GM21367 (cell line): ENCODE results near the gene ACTN2.
A peak's percentile ranks its signal among the peaks of the same experiment; 100 is the strongest.

Source experiments
- ATAC-seq: cut with Tn5 transposase; IDR thresholded peaks from one replicate; pipeline ENCODE4 v1.9.1; 2021; ENCODE audit not compliant: unreplicated experiment

The ACTN2 gene

DNA sequence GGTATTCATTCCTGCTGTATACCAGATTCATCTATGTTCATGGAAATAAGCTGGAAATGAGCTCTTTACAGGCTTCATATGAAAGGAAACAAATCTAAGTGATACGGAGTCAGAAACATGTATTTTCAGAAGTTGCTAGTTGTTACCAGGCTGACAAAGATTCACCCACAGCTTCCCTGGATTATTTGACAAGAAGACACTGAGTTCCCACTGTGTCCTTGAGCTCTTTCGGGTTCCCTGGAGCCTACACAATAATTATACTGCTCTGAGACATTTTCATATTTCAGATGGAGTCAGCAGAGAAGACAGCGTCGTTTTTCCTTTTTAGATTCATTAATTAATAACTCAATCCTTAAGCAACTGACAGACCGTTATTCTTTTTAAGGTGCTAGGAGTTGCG, 79.5 kb downstream of the ACTN2 start:
- no peak for ATAC-seq

DNA sequence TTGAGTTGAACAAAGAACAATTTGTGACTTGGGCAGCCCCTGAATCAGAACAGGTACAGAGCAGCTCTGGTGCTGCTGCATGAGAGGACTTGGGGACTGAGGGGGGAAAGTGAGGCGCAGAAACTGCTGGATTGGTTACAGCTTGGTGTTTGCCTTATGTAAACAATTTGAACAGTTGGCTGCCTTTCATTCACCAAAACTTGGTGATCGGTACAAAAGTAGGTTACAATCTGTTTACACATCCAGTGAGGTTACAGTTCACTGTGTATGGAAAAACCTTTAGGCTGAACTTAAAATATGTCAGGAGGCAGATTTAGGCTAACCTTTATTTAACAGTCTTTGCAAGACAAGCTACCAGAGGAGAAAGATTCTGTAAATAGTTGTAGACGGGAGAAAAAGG, 80.2 kb downstream of the ACTN2 start:
- no peak for ATAC-seq

DNA sequence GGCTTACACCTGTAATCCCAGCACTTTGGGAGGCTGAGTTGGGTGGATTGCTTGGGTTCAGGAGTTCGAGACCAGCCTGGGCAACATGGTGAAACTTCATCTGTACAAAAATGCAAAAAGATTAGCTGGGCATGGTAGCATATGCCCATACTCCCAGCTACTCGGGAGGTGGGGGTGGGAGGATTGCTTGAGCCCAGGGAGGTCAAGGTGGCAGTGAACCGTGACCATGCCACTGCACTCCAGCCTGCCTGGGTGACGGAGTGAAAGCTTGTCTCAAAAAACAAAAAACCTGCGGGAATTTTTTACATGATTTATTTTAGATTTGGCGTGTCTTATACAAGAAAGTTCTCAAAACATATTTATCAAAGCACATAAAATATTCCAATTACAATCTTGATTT, 81.0 kb downstream of the ACTN2 start:
- no peak for ATAC-seq

- ATAC-seq, result no peak
Measured at GRCh38 chr1:236768601-236769000, 82.3 kb downstream of the ACTN2 start.

DNA sequence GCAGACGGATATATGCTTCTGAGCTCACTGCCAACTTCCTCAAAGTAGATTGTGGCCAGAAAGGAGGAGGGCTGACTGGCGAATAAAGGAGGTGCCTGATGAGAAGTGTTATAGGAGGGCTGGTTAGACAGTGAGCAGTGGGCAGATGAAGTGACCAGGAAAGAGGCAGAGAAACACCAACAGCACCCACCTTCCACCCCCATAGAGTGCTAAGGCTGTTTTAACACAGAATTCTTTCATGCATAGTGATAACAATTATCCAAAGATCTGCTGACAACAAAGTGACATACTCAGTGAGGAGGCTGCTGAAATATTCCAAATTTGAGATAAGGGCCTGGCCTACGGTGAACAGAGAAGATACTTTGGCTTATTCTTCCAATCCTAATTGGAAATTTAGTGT, 87.6 kb downstream of the ACTN2 start:
- no peak for ATAC-seq

- ATAC-seq, result no peak
Measured at GRCh38 chr1:236774926-236775325, 88.6 kb downstream of the ACTN2 start.

GRCh38 chr1:236779312-236779711, 93.0 kb downstream of the ACTN2 start:
- ATAC-seq, result no peak

DNA sequence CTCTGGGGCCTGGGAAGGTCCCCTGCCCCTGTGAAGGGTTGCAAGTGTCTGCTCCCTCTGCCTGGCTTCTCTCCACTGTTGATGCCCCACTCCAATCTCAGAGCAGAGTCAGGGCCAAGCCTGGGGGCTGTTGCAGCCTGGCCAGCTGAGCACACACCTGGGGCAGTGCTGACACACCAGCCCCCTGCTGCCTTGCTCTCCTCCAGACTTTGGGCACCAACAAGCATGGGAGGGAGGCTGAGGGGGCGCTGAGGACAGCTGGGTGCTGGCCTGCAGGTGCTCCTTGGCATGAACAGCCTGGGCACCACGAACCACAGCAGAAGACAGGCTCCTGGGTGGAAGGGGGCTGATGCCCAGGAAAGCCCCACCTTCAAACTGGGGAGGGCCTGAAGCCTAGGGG, 99.2 kb downstream of the ACTN2 start:
- no peak for ATAC-seq

- no peak for ATAC-seq
Measured at GRCh38 chr1:236786453-236786852, 100.2 kb downstream of the ACTN2 start.

DNA sequence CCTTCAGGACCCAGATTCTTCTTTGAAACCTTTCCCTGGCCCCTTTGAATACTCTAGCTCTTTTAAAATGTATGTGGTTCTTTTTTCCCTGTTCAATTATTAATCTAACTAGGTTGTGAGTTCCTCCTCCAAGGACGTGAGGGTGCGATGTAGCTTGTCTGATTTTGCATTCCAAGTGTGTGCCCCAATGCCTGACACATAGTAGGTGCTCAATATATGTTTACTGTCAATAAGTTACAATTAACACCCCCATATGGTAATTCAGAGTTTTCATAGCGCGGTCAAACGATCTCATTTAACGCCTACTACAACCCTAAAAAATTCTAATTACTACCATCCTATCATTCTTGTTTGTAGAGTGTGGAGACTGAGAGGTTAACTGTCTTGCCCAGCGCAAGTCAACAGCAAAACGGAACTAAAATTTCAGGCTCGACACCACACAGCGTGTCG, 108.3 kb downstream of the ACTN2 start:
- no peak for ATAC-seq

DNA sequence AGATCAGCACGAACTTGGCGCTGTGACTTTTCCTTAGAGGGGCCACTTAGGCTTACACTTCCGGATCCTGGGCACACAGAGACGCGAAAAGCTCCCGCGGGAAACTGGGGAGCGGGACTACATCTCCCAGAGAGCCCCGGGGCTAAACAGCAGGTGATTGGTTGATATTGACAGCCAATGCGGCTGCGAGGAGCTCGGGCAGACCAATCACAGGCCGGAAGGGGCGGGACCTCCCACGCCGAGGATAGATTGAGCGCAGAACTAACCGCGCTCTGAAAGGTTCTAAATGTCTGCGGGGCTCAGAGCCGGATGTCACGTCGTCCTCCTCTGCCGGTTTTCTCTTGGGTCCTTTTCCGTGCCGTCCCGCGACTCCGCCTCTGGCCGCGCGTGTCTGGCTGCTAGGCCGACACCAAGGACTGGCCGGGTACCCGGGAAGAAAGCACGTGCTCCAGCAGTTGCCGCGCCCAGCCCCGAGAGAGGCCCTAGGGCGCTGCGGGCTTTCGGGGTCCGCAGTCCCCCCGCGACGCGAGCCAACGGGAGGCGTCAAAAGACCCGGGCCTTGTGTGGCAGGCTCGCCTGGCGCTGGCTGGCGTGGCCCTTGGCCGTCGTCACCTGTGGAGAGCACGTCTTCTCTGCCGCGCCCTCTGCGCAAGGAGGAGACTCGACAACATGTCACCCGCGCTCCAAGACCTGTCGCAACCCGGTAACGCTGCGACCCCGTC, 108.9 kb downstream of the ACTN2 start, which contains the start of gene MTR:
MTR (plus strand) TSS at position 258 of the 722 bp plus-strand sequence; CDS start at position 670, 412 bp downstream.
- ATAC-seq, result peak; percentile 99

DNA sequence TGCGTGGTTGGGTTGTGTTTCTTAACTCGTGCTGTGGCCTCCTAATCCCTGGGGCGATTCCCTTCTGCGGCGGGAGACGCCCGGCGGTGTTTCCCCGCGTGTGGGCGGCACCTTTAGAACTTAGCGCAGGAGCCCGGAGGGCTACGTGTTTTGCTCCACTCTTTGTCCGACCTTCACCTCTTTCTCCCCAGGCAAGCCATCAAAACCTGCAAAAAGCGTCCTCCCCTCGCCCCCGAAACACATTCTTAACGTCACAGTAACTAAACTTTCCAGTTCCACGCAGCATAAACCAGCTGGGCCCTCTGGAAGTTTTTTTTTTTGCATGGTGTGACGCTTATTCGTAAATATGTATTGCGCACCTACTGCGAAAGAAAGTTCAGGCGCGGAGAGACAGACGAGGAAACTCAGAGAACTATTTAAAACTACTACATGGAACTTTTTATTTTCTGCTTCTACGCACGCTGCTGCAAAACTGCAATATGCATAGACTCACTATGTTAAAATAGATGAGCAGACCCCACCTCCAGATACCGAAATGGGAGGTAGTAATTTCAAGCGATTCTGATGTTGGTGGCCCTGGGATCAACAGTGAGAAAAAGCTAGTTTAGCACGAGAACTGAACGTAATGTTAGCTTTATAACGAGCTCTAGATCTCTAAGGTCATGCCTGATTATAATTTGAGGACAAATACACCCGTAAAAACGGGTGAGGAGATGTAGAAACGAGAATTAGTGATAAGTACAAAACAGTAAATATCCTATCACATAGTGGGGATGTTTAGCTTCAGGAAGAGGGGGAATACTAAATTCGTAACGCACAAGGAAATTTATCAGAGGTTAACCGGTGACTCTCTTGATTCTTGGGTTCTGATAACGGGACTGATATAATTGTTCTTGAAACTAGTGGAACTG, 109.7 kb downstream of the ACTN2 start:
- ATAC-seq, result peak; percentile 22

- no peak for ATAC-seq
Measured at GRCh38 chr1:236799001-236799400, 112.7 kb downstream of the ACTN2 start.

- ATAC-seq, result no peak
Measured at GRCh38 chr1:236800002-236800620, 113.8 kb downstream of the ACTN2 start.

DNA sequence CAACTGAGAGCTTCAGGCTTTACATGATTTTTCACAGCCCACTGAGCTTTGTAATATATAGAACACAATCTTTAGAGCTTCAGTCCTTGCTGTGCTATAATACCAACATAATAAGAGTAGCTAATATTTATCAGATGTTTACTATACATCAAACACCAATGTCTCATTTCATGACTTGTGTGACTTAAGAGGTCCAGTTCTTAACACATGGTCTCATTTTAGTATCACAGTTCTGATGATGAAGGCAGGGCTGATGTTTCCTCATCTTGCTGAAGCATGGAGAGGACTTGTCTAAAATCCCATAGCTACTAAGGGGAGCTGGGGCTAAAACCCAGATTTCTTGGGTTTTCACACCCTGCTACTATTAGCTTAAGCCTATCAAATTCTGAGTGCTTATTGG, 114.3 kb downstream of the ACTN2 start:
- ATAC-seq, result no peak

- ATAC-seq, result no peak
Measured at GRCh38 chr1:236802264-236802663, 116.0 kb downstream of the ACTN2 start.

DNA sequence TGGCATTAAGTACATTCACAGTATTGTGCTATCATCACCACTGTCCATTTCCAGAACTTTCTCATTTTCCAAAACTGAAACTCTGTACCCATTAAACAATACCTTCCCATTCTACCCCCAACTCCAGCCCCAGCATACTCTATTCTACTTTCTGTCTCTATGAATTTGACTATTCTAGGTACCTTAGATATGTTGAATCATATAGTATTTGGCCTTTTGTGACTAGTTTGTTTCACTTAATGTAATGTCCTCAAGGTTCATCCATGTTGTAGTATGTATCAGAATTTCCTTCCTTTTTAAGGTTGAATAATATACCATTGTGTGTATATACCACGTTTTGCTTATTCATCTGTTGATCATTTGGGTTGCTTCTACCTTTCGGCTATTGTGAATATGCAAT, 120.3 kb downstream of the ACTN2 start:
- no peak for ATAC-seq

GRCh38 chr1:236808005-236808404, 121.7 kb downstream of the ACTN2 start:
- ATAC-seq, result no peak

DNA sequence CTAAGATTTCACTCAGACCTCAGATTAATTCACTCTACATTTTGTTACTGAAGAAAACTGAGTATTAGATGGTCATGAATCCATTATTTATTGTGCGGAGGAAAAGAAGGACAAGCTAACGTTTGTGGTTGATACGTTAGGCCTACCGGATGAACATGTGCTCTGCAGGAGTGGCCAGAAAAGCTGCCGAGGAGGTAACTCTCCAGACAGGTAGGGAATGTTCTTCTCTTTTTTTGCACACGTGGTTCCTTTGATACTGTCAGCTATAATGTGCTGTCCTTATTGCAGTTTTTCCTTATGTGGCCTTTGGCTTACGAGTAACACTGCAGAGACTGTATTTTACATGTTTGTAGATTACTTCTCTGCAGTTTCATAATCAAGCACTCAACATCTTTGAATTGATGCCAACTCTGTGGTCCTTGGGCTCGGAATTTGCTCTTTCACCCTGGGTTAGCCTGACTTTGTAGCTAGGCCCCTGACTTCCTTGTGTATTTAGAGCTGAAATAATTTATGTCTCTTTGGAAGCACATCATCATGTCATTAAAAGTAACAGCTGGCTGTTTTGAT, 122.3 kb downstream of the ACTN2 start:
- no peak for ATAC-seq

DNA sequence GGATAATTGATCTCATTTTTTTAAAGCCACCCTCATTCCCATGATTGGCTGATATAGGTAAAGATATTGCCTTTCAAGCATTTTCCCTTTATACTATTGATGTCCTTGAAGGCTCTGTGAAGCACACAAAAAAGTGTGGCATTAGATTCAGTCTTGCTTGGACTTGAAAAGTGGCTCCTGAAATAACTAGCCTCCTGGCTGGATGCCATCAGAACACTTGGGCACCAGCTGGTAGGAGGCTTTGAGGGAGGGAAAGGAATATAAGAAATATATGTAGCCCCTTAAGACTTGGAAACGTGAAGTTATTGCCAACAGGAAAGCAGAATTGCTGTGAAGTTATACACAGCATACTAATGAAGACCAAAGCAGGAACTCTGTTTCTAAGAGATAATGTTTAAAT, 122.8 kb downstream of the ACTN2 start:
- no peak for ATAC-seq

DNA sequence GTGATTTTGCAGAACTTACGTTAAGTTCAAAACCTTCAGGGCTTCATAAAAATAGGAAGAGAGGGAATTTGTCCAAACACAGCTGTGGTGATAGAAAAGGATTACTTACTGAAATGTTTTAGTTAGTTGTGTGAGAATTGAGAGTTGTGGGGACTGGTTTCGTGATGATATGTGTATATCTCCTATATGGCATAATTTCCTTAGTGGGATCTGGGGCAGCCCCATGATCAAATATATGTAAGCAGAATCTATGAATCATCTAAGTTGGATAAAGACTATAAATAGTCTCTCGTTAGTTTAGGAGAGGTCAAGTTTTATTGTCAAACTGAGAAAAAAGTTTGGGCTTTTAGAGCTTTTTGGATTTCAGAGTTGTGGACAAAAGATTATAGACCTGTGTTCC, 123.7 kb downstream of the ACTN2 start:
- ATAC-seq, result no peak
